IMR-90 (cell line): ENCODE data around the gene ARID4B. TPM values are rescaled to one million over a fixed set of nuclear protein-coding genes. Genes with fewer than 3 reads are reported as not detected.

ENCODE experiments used
- ATAC-seq: fragments of 200-7000 bp; cut with Tn5 transposase; 2 replicates; pipeline ENCODE4 v1.9.1; 2020; ENCODE audit warnings: low read depth, mild to moderate bottlenecking, moderate library complexity
- BruUV-seq: library from RNA; stranded (reverse); fragments of 400-500 nt; replicated peaks from 2 replicates; lab custom pipeline; 2021; lab: Mats Ljungman, UMichigan
- CTCF ChIA-PET: fragments of 300-600 bp; formaldehyde crosslinking; extraction: SDS; loops from one replicate; lab custom pipeline; 2021; ENCODE audit warnings: antibody characterized with exemption; lab: Yijun Ruan, JAX
- POLR2A ChIA-PET: fragments of 300-600 bp; sonication (Branson Sonifier 250); formaldehyde crosslinking; loops from one replicate; lab custom pipeline; 2022; ENCODE audit warnings: antibody characterized with exemption; ENCODE audit not compliant: unreplicated experiment; lab: Charles Lee
- DNase-seq: peaks from one replicate; pipeline ENCODE4 v3.0.0; 2013
- H2AFZ ChIP-seq: replicated peaks from 2 replicates; pipeline ENCODE3; 2013; ENCODE audit warnings: low read length, mild to moderate bottlenecking; ENCODE audit not compliant: poor library complexity
- H2AK5ac ChIP-seq: 2 replicates; pipeline ENCODE4 v1.6.1; 2013; ENCODE audit warnings: low read depth, low read length, inconsistent platforms
- H2AK9ac ChIP-seq: replicated peaks from 2 replicates; pipeline ENCODE3; 2013; ENCODE audit warnings: mild to moderate bottlenecking, low read depth, low read length, moderate library complexity; ENCODE audit not compliant: poor library complexity
- H2BK120ac ChIP-seq: 2 replicates; pipeline ENCODE4 v1.6.1; 2013; ENCODE audit warnings: low read depth, low read length, inconsistent platforms
- H2BK15ac ChIP-seq: 3 replicates; pipeline ENCODE4 v1.6.1; 2013; ENCODE audit warnings: low read depth, low read length, inconsistent platforms
- H2BK20ac ChIP-seq: 2 replicates; pipeline ENCODE4 v1.6.1; 2013; ENCODE audit warnings: low read depth, mild to moderate bottlenecking, inconsistent platforms, low read length, moderate library complexity
- H2BK5ac ChIP-seq: 2 replicates; pipeline ENCODE4 v1.6.1; 2013; ENCODE audit warnings: mild to moderate bottlenecking, low read depth, low read length, inconsistent platforms; ENCODE audit not compliant: poor library complexity, severe bottlenecking
- H3K14ac ChIP-seq: replicated peaks from 2 replicates; pipeline ENCODE4 v1.6.1; 2013; ENCODE audit warnings: low read depth, low read length, inconsistent platforms
- H3K18ac ChIP-seq: 2 replicates; pipeline ENCODE4 v1.6.1; 2013; ENCODE audit warnings: low read depth, low read length, control low read depth
- H3K23ac ChIP-seq: 2 replicates; pipeline ENCODE4 v1.6.1; 2013; ENCODE audit warnings: low read depth, low read length, inconsistent platforms
- H3K27ac ChIP-seq: 2 replicates; pipeline ENCODE4 v1.5.1; 2013; ENCODE audit warnings: mild to moderate bottlenecking, control low read depth, low read length; ENCODE audit not compliant: insufficient read depth
- H3K27me3 ChIP-seq: 2 replicates; pipeline ENCODE4 v1.6.1; 2013; ENCODE audit warnings: low read length; ENCODE audit not compliant: control insufficient read depth, insufficient read depth
- H3K36me3 ChIP-seq: 2 replicates; pipeline ENCODE4 v1.6.1; 2013; ENCODE audit warnings: low read length, mixed read lengths; ENCODE audit not compliant: control insufficient read depth, insufficient read depth
- H3K4ac ChIP-seq: 2 replicates; pipeline ENCODE4 v1.6.1; 2013; ENCODE audit warnings: low read depth, low read length, inconsistent platforms
- H3K4me1 ChIP-seq: 2 replicates; pipeline ENCODE4 v1.6.1; 2013; ENCODE audit warnings: low read length, mixed read lengths; ENCODE audit not compliant: control insufficient read depth, insufficient read depth
- H3K4me2 ChIP-seq: 2 replicates; pipeline ENCODE4 v1.6.1; 2013; ENCODE audit warnings: low read depth, mild to moderate bottlenecking, control low read depth, low read length, moderate library complexity
- H3K4me3 ChIP-seq: 2 replicates; pipeline ENCODE4 v1.5.1; 2013; ENCODE audit warnings: low read depth, mild to moderate bottlenecking, control low read depth, low read length, moderate library complexity; ENCODE audit not compliant: insufficient read depth
- H3K56ac ChIP-seq: 2 replicates; pipeline ENCODE4 v1.6.1; 2013; ENCODE audit warnings: low read length, inconsistent platforms; ENCODE audit not compliant: insufficient read depth; ENCODE audit errors: extremely low read depth
- H3K79me1 ChIP-seq, 2 experiments: 2 replicates each; pipeline ENCODE4 v1.6.1; 2013; ENCODE audit warnings: low read length in 2 of 2, inconsistent platforms in 1 of 2, low read depth in 1 of 2
- H3K9ac ChIP-seq: 2 replicates; pipeline ENCODE4 v1.6.1; 2013; ENCODE audit warnings: low read depth, low read length, control low read depth
- H3K9me1 ChIP-seq: 2 replicates; pipeline ENCODE4 v1.6.1; 2013; ENCODE audit warnings: low read length, inconsistent platforms; ENCODE audit not compliant: insufficient read depth
- H3K9me3 ChIP-seq: 2 replicates; pipeline ENCODE4 v1.6.1; 2013; ENCODE audit warnings: low read length; ENCODE audit not compliant: control insufficient read depth, insufficient read depth
- H4K20me1 ChIP-seq: 2 replicates; pipeline ENCODE4 v1.6.1; 2013; ENCODE audit warnings: low read length, inconsistent platforms; ENCODE audit not compliant: insufficient read depth
- H4K5ac ChIP-seq: 2 replicates; pipeline ENCODE4 v1.6.1; 2013; ENCODE audit warnings: mild to moderate bottlenecking, low read depth, low read length, control low read depth
- H4K8ac ChIP-seq, 2 experiments: 2 replicates each; pipeline ENCODE4 v1.6.1; 2013; ENCODE audit warnings: low read depth in 2 of 2, low read length in 2 of 2, control low read depth in 1 of 2, inconsistent platforms in 1 of 2
- H4K91ac ChIP-seq: 2 replicates; pipeline ENCODE4 v1.6.1; 2013; ENCODE audit warnings: low read depth, low read length, inconsistent platforms; ENCODE audit not compliant: insufficient read depth
- BHLHE40 ChIP-seq: fragments of 150-350 bp; IDR thresholded peaks from 2 replicates; pipeline ENCODE4 v1.6.1; 2016; ENCODE audit warnings: mild to moderate bottlenecking, low read depth, low read length
- CEBPB ChIP-seq: IDR thresholded peaks from 2 replicates; pipeline ENCODE4 v1.6.1; 2012; ENCODE audit warnings: low read depth, low read length, improper control_type of control experiment
- CHD1 ChIP-seq: IDR thresholded peaks from 2 replicates; pipeline ENCODE4 v1.6.1; 2012; ENCODE audit warnings: low read depth, low read length, improper control_type of control experiment
- CTCF ChIP-seq: conservative IDR thresholded peaks from 2 replicates; pipeline ENCODE4 v1.5.1; 2012; ENCODE audit warnings: mild to moderate bottlenecking, low read depth, low read length, improper control_type of control experiment
- FOS ChIP-seq: fragments of 150-350 bp; IDR thresholded peaks from 2 replicates; pipeline ENCODE4 v1.6.1; 2016; ENCODE audit warnings: low read depth, low read length
- MAZ ChIP-seq: IDR thresholded peaks from 2 replicates; pipeline ENCODE4 v1.6.1; 2012; ENCODE audit warnings: low read depth, mild to moderate bottlenecking, low read length, improper control_type of control experiment, moderate library complexity, borderline replicate concordance
- MXI1 ChIP-seq: IDR thresholded peaks from 2 replicates; pipeline ENCODE4 v1.6.1; 2012; ENCODE audit warnings: low read depth, mild to moderate bottlenecking, low read length, moderate library complexity, borderline replicate concordance
- NFE2L2 ChIP-seq: fragments of 150-350 bp; IDR thresholded peaks from 2 replicates; pipeline ENCODE4 v1.6.1; 2016; ENCODE audit warnings: low read depth, mild to moderate bottlenecking, low read length
- POLR2A ChIP-seq: IDR thresholded peaks from 2 replicates; pipeline ENCODE4 v1.6.1; 2012; ENCODE audit warnings: mild to moderate bottlenecking, low read depth, low read length
- RCOR1 ChIP-seq: IDR thresholded peaks from 2 replicates; pipeline ENCODE4 v1.6.1; 2012; ENCODE audit warnings: mild to moderate bottlenecking, low read length, improper control_type of control experiment; ENCODE audit not compliant: insufficient replicate concordance
- RFX5 ChIP-seq: IDR thresholded peaks from 2 replicates; pipeline ENCODE4 v1.8.0; 2012; ENCODE audit warnings: low read depth, mild to moderate bottlenecking, low read length, moderate library complexity
- USF2 ChIP-seq: fragments of 150-350 bp; IDR thresholded peaks from 2 replicates; pipeline ENCODE4 v1.6.1; 2017; ENCODE audit warnings: mild to moderate bottlenecking, antibody characterized with exemption, low read length, low read depth
- WGBS, 2 experiments: methylation state at CpG; one replicate each; pipeline versions ENCODE4 v1.1.5 to v1.1.7; 2013; ENCODE audit warnings: missing lambda C conversion rate in 2 of 2; ENCODE audit not compliant: insufficient read length in 1 of 2; ENCODE audit errors: extremely low coverage in 2 of 2; 5-methylcytosine and 5-hydroxymethylcytosine counted together
- dilution Hi-C: fragments of 300-500 bp; cut with HindIII; formaldehyde crosslinking; loops from one replicate; pipeline ENCODE4 v1.14.3; 2018; ENCODE audit warnings: low sequenced_read_pairs; ENCODE audit not compliant: unreplicated experiment
- in situ Hi-C: fragments of 300-500 bp; cut with MboI; formaldehyde crosslinking; loops from 3 replicates; pipeline ENCODE4 v1.14.3; 2019; ENCODE audit warnings: low sequenced_read_pairs, inconsistent platforms, mixed read lengths
- intact Hi-C: fragments of 100-400 bp; cut with micrococcal nuclease; formaldehyde crosslinking; loops from 2 replicates; pipeline ENCODE4 v1.10.0; 2022
- polyA plus RNA-seq, 3 experiments: library from polyadenylated mRNA; depleted of rRNA; stranded (reverse); fragments of >200 nt; gene quantifications; 2 replicates each; pipeline ENCODE4 v1.2.3, GENCODE V29; 2012; ENCODE audit warnings: low replicate concordance in 1 of 3
- total RNA-seq: library from RNA; depleted of rRNA; stranded (reverse); fragments of >200 nt; gene quantifications from 2 replicates; pipeline ENCODE4 v1.2.3, GENCODE V29; 2012

ARID4B gene
- total and polyA plus RNA-seq, 2 of the 4 experiments (the other 2 are of a cell fraction): 8.5 to 16.0 TPM

GRCh38 chr1:235238558-235238957 lies 89.4 kb downstream of the ARID4B start:
- no peak for TF ChIP-seq RCOR1
- no peak for TF ChIP-seq CTCF
- no peak for TF ChIP-seq CHD1
- no peak for TF ChIP-seq MXI1
- no peak for TF ChIP-seq MAZ
- no peak for TF ChIP-seq CEBPB
- TF ChIP-seq POLR2A: no peak
- TF ChIP-seq NFE2L2: no peak
- TF ChIP-seq USF2: no peak
- no peak for TF ChIP-seq FOS
- no peak for TF ChIP-seq RFX5
- no peak for TF ChIP-seq BHLHE40
- no peak overlapping the region for H2AK5ac ChIP-seq
- H3K27ac ChIP-seq: no peak overlapping the region
- H3K9me1 ChIP-seq: no peaks in the 10 kb centered on the region
- no peak overlapping the region for H3K14ac ChIP-seq
- H2AK9ac ChIP-seq: no peak overlapping the region
- no peak overlapping the region for H2BK5ac ChIP-seq
- H3K79me1 ChIP-seq: peaks cover 2 to 7% of the 10 kb centered on the region in 2 experiments
- H2BK20ac ChIP-seq: no peak overlapping the region
- no peak overlapping the region for H2BK15ac ChIP-seq
- no peak overlapping the region for H3K4ac ChIP-seq
- no peak overlapping the region for H4K91ac ChIP-seq
- H3K36me3 ChIP-seq: peaks cover 14% of the 10 kb centered on the region
- H3K9ac ChIP-seq: no peak overlapping the region
- H2AFZ ChIP-seq: no peak overlapping the region
- no peaks in the 10 kb centered on the region for H4K20me1 ChIP-seq
- no peak overlapping the region for H4K5ac ChIP-seq
- H3K56ac ChIP-seq: no peak overlapping the region
- in situ Hi-C loops (no loop called here), intact Hi-C loops (no loop called here), dilution Hi-C loops (no loop called here)
- H3K4me2 ChIP-seq: no peak overlapping the region
- 0 out of 2 replicates have a peak, but pooled peaks cover 2% of the 10 kb centered on the region for H3K4me1 ChIP-seq
- no peak overlapping the region for H3K23ac ChIP-seq
- no peak overlapping the region for H4K8ac ChIP-seq
- H3K18ac ChIP-seq: no peak overlapping the region
- H3K9me3 ChIP-seq: no peaks in the 10 kb centered on the region
- no peaks in the 10 kb centered on the region for H3K27me3 ChIP-seq
- CTCF ChIA-PET: no interaction called here
- POLR2A ChIA-PET: no interaction called here
- H2BK120ac ChIP-seq: no peak overlapping the region
- DNase-seq (no peak), ATAC-seq (no peak)
- no TSS peak for BruUV-seq
- WGBS, 2 experiments: no CpG with 5 or more reads among the region's 4 CpGs
- no peak overlapping the region for H3K4me3 ChIP-seq
